ENCODE results near the gene TMEM92.

Gene TMEM92

GRCh38 chr17:50274142-50274896, at the start of gene TMEM92:
Gene TMEM92, plus strand, starts transcription at chr17:50274466. Its CDS starts 36 bp downstream, at chr17:50274502.
- no peak for DNase-seq

GRCh38 chr17:50225701-50226240, 48.5 kb upstream of the TMEM92 start:
- no peak for DNase-seq

GRCh38 chr17:50234581-50234980, 39.7 kb upstream of the TMEM92 start:
- DNase-seq = no peak

- no peak for DNase-seq
These were observed 36.4 kb upstream of the TMEM92 start for GRCh38 chr17:50237901-50238300.

GRCh38 chr17:50238601-50239280, 35.5 kb upstream of the TMEM92 start:
- DNase-seq = peak; percentile 6

GRCh38 chr17:50239937-50240336, 34.3 kb upstream of the TMEM92 start:
- peak; percentile 17 for DNase-seq

- DNase-seq = peak; percentile 23
These were observed 33.4 kb upstream of the TMEM92 start for GRCh38 chr17:50240851-50241250.

GRCh38 chr17:50241431-50241830, 32.8 kb upstream of the TMEM92 start:
- no peak for DNase-seq

GRCh38 chr17:50244771-50245170, 29.5 kb upstream of the TMEM92 start:
- DNase-seq = no peak

GRCh38 chr17:50248255-50248654, 26.0 kb upstream of the TMEM92 start:
- DNase-seq = no peak

GRCh38 chr17:50252781-50253180, 21.5 kb upstream of the TMEM92 start:
- DNase-seq = no peak

GRCh38 chr17:50255766-50256635, 18.3 kb upstream of the TMEM92 start:
- DNase-seq = no peak

GRCh38 chr17:50256826-50257618, 17.2 kb upstream of the TMEM92 start:
- no peak for DNase-seq

- no peak for DNase-seq
These were observed 16.5 kb upstream of the TMEM92 start for GRCh38 chr17:50257676-50258224.

- no peak for DNase-seq
These were observed 15.4 kb upstream of the TMEM92 start for GRCh38 chr17:50258647-50259476.

- DNase-seq = no peak
These were observed 14.6 kb upstream of the TMEM92 start for GRCh38 chr17:50259477-50260324.

- no peak for DNase-seq
These were observed 13.8 kb upstream of the TMEM92 start for GRCh38 chr17:50260501-50260911.

- no peak for DNase-seq
These were observed 13.0 kb upstream of the TMEM92 start for GRCh38 chr17:50261051-50261915.
